ENCODE measurements around the gene NAT14. TPM values are rescaled to one million over a fixed set of nuclear protein-coding genes. Genes with fewer than 3 reads are reported as not detected.

Gene NAT14
- total RNA-seq, 1 donor, result 8.3 TPM

- H3K4me3 ChIP-seq (ENCODE audit: low read depth, low read length), result no peak overlapping the region
- no peak for DNase-seq (ENCODE audit: low read depth)
- no peak for TF ChIP-seq CTCF (IDR thresholded peaks at IDR 0.05; ENCODE audit: insufficient read depth, low read length)
Observed at GRCh38 chr19:55471266-55471665, 13.7 kb upstream of the NAT14 start.

GRCh38 chr19:55472463-55472862 is 12.5 kb upstream of the NAT14 start:
- no peak for TF ChIP-seq CTCF (IDR thresholded peaks at IDR 0.05; ENCODE audit: insufficient read depth, low read length)
- no peak overlapping the region for H3K4me3 ChIP-seq (ENCODE audit: low read depth, low read length)
- peak; percentile 60 for DNase-seq (ENCODE audit: low read depth)

DNA sequence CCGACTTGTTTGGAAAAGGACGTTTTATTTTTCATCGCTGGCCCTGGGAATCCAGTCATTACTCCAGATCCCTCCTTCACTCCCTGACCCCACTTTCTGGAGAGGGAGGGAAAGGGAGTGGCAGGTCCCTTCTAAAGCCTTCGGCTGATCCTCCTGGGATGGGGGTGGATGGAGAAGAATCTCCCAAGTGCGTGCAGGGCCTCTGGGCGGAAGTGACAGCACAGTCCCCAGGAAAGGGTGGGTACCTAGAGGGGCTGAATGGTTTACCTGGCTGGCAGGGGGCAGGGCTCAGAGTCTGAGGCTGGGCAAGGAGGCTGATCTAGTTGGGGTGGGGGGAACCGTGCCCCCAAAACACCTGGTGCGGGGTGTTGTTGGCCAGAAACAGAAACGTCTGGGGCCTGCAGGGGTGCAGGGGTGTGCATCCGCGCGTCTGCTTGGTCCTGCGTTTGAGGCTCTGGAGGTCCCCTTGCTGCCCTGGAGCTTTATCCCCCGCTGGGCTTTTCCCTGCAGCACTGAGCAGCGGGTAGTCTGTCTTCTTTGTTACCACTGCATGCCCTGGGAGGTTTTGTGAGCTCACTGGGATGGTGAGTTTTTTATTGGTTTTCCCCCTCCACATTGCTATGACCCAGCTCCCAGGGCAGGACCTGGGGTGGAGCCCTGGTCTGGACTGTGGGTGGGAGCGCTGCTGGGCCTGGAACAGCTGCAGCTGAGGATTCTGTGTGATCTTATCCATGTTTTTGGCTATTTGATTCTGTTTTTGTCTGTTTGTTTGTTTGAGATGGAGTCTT is 11.6 kb upstream of the NAT14 start:
- no peak for TF ChIP-seq CTCF (IDR thresholded peaks at IDR 0.05; ENCODE audit: insufficient read depth, low read length)
- no peak overlapping the region for H3K4me3 ChIP-seq (ENCODE audit: low read depth, low read length)
- no peak for DNase-seq (ENCODE audit: low read depth)

DNA sequence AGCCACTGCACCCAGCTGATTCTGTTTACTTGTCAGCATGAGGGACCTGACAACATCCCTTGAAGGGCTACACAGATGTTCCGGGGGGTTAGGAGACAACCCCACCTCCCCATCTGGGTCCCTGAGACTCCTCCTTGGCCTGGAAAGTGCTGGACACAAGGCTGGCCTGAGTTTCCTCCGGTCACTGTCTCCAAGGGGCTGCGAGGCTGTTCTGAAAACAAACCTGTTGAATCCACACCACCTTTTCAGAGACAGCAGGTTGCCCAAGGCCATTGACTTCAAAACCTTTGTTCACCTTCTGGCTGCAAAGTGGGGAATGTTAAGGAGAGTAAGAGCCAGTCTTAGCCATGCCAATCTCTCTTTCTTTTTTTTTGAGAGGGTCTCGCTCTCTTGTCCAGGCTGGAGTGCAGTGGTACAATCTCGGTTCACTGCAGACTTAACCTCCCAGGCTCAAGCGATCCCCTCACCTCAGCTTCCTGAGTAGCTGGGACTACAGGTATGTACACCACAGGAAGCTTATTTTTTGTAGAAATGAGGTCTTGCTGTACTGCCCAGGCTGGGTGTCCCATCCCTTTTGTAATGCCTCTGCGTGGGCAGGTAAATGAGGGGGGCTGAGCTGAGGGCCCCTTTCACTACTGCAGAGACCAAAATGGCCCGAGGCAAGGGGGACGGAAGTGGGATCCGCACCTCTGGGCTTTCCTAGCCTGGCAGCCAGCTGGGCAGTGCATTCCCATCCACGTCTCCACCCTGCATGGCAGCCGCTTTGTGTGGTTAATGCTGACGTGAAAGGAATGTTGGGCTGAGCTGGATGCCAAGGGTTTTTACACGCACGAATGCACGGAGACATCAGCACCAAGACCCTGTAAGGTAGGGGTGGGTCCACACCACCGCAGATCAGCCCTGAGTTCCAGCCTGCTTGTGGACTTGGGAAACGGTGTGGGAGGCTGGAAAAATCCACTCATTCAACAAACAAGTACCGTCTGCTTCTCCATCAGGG is 10.4 kb upstream of the NAT14 start:
- no peak overlapping the region for H3K4me3 ChIP-seq (ENCODE audit: low read depth, low read length)
- no peak for TF ChIP-seq CTCF (IDR thresholded peaks at IDR 0.05; ENCODE audit: insufficient read depth, low read length)
- DNase-seq (ENCODE audit: low read depth), result no peak

- peak within 1 kb of the TSS; percentile 72 for H3K4me3 ChIP-seq (ENCODE audit: low read depth, low read length)
- TF ChIP-seq CTCF (IDR thresholded peaks at IDR 0.05; ENCODE audit: insufficient read depth, low read length), result no peak
- DNase-seq (ENCODE audit: low read depth), result peak; percentile 97
Observed at GRCh38 chr19:55476100-55476775, 8.8 kb upstream of the NAT14 start, which contains the start of gene ZNF628. ZNF628 (plus strand) TSS chr19:55476617; CDS start chr19:55479911, 3,294 bp downstream.

- no peak for DNase-seq (ENCODE audit: low read depth)
- peak overlapping the region; percentile 72 for H3K4me3 ChIP-seq (ENCODE audit: low read depth, low read length)
- TF ChIP-seq CTCF (IDR thresholded peaks at IDR 0.05; ENCODE audit: insufficient read depth, low read length), result no peak
Observed at GRCh38 chr19:55477905-55478304, 7.1 kb upstream of the NAT14 start.

Measured in fibroblast of the aortic adventitia (primary cell).